Fibroblast of pulmonary artery (primary cell): Measurements from ENCODE around the gene TINCR.

Experiments
- DNase-seq: peaks from one replicate; pipeline ENCODE4 v3.0.0-alpha.2; 2010; ENCODE audit warnings: low read depth
- H3K4me3 ChIP-seq: replicated peaks from 2 replicates; pipeline ENCODE4 v1.5.1; 2011; ENCODE audit warnings: low read depth, mild to moderate bottlenecking, control low read depth, low read length, moderate library complexity
- TF ChIP-seq, protein P1 (sequence below): IDR thresholded peaks from 2 replicates; pipeline ENCODE4 v1.5.1; 2011; ENCODE audit warnings: mild to moderate bottlenecking, control low read depth, low read length, inconsistent platforms; ENCODE audit errors: missing control alignments

TINCR gene

DNA sequence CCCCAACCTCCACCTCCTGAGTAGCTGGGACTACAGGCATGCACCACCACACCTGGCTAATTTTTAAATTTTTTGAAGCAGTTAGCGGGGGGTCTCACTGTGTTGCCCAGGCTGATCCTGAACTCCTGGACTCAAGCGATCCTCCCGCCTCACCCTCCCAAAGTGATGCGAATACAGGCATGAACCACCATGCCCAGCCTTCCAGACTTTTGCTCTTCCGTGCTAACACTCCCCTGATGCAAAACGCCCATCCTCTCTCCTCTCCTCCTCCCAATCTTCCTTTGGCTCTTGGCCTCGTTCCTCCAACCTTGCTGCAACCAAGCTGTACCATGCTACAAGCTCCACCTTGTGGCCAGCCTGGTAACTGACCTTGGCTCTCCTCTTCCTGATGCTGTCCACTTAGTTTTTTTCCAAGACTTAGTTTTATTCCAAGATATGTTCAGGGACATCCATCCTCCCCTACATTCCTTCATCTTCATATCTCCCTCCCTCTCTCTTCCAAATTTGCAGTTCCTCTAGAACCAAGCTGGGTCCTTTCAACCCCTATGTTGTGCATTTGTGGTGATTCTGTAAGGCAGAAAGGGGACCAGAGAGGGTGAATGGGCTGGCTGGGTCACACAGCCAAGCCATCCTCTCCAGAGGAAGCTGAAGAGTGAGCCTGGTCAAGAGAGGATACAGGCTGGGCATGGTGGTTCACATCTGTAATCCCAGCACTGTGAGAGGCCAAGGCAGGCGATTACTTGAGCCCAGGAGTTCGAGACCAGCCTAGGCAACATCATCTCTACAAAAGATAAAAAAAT is 32.8 kb downstream of the TINCR start:
- H3K4me3 ChIP-seq, result no peak overlapping the region
- TF ChIP-seq, protein P1, sequence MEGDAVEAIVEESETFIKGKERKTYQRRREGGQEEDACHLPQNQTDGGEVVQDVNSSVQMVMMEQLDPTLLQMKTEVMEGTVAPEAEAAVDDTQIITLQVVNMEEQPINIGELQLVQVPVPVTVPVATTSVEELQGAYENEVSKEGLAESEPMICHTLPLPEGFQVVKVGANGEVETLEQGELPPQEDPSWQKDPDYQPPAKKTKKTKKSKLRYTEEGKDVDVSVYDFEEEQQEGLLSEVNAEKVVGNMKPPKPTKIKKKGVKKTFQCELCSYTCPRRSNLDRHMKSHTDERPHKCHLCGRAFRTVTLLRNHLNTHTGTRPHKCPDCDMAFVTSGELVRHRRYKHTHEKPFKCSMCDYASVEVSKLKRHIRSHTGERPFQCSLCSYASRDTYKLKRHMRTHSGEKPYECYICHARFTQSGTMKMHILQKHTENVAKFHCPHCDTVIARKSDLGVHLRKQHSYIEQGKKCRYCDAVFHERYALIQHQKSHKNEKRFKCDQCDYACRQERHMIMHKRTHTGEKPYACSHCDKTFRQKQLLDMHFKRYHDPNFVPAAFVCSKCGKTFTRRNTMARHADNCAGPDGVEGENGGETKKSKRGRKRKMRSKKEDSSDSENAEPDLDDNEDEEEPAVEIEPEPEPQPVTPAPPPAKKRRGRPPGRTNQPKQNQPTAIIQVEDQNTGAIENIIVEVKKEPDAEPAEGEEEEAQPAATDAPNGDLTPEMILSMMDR, result peak; percentile 46

GRCh38 chr19:5533257-5533656 is 34.5 kb downstream of the TINCR start:
- no peak for DNase-seq
- TF ChIP-seq, protein P1, result no peak
- H3K4me3 ChIP-seq, result no peak overlapping the region

More for the DNA sequence above, 32.8 kb downstream of the TINCR start:
- DNase-seq, result no peak

DNA sequence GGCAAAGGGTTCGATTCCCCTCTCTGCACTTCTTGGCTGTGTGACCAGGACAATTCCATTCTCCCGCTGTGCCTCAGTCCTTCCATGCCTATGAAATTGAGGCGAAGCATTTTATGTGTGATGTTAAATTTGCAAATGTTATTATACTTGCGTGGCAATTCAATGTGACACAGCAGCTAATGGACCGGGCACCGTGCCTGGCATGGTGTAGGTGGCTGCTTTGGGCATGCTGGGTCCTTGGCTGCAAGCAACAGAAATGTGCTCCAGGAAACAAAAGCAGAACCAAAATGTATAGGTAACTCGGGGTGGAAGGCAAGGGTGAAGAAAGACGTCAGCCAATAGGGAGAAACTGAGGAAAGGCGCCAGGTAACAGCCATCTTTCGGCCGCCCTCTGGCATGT is 37.1 kb downstream of the TINCR start:
- TF ChIP-seq, protein P1, result no peak
- no peak for DNase-seq
- H3K4me3 ChIP-seq, result no peak overlapping the region

- H3K4me3 ChIP-seq, result no peak overlapping the region
- TF ChIP-seq, protein P1, result no peak
- no peak for DNase-seq
These were observed 41.1 kb downstream of the TINCR start for GRCh38 chr19:5526691-5527090.

DNA sequence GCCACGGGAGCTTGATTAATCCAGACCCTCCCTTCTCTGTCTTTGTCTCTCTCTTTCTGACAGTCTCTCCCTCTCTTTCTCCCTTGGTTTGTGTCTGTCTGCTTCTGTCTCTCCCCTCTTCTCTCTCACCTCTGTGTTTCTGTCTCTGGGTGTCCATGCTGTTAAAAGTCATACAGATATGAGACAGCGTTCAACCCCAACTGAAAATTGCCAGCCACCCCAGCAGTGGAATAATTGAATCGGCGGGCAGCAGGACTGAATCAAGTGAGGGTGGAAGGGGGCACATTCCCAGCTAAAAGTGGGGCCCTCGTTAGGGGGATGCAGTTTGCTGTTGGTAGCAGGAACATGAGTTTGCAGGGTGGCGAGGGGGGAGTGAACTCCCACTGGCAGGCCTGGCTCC is 43.7 kb downstream of the TINCR start:
- no peak for DNase-seq
- TF ChIP-seq, protein P1, result no peak

DNA sequence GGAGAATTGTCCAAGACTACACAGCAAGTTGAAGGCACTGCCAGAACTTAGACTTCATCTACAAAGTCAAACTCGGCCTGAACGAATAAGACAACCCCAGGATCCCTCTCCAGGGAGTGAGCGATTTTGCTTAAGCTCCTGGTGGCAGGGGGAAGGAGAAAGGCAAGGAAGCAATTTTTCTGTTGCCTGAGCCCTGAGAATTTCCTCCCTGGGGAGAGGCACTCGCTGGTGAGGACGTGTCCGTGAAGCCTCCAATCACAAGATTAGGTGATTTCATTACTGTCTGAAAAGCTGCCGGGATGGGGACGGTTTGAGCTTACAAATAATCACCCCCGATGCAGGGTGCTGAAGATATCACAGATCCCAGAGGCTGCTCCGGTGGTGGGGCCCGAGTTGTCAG is 45.6 kb downstream of the TINCR start:
- TF ChIP-seq, protein P1, result no peak
- no peak overlapping the region for H3K4me3 ChIP-seq

More for the DNA sequence above, 43.7 kb downstream of the TINCR start:
- H3K4me3 ChIP-seq, result no peak overlapping the region

DNA sequence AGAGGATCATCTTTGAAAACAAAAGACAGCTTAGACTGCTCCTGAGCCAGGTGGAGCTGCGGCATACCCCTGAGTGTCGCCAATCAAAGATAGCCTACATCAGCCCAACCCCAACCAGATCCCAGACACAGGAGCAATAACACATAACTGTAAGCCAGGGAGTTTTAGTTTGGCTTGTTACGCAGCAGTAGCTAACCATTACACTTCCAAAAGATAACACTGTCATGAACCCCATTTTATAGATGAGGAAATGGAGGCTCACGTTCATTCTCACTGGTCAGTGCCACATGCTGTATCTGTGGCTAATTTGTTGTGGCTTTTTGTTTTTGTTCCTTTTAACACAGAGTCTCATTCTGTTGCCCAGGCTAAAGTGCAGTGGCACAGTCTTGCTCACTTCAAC is 47.3 kb downstream of the TINCR start:
- H3K4me3 ChIP-seq, result no peak overlapping the region
- TF ChIP-seq, protein P1, result no peak
- DNase-seq, result no peak

More for the DNA sequence above, 45.6 kb downstream of the TINCR start:
- no peak for DNase-seq
